Measurements from ENCODE around the gene RUNDC3A. TPM values are rescaled to one million over a fixed set of nuclear protein-coding genes. Genes with fewer than 3 reads are reported as not detected.
"Not testable (repeated sequence)": the region's sequence is repeated elsewhere in the genome, so short reads cannot be mapped to it uniquely, and the experiment has no call there.

RUNDC3A gene
- total RNA-seq, 1 donor from 2014 or later: not detected

GRCh38 chr17:44343510-44344209, 35.3 kb downstream of the RUNDC3A start:
- DNase-seq (ENCODE audit: low read depth in 2 of 2): no peak

- peak; percentile 99 for DNase-seq (ENCODE audit: low read depth in 2 of 2)
Observed at GRCh38 chr17:44344939-44345453, 36.6 kb downstream of the RUNDC3A start, which contains the start of gene GRN. TSS of gene GRN (plus strand) at chr17:44345302. CDS start at chr17:44349165, 3,863 bp downstream.

- DNase-seq (ENCODE audit: low read depth in 2 of 2): peak; percentile 80 to 83
Observed at GRCh38 chr17:44345454-44346026, 37.1 kb downstream of the RUNDC3A start.

- no peak for DNase-seq (ENCODE audit: low read depth in 2 of 2)
Observed at GRCh38 chr17:44346064-44346844, 37.9 kb downstream of the RUNDC3A start.

GRCh38 chr17:44347206-44348055, 39.0 kb downstream of the RUNDC3A start:
- DNase-seq (ENCODE audit: low read depth in 2 of 2): not testable (repeated sequence)

GRCh38 chr17:44348234-44348987, 40.0 kb downstream of the RUNDC3A start:
- DNase-seq (ENCODE audit: low read depth in 2 of 2): peak in 1 of 2 donors; percentile 82

- no peak for DNase-seq (ENCODE audit: low read depth in 2 of 2)
Observed at GRCh38 chr17:44348988-44349364, 40.6 kb downstream of the RUNDC3A start.

GRCh38 chr17:44349553-44350070, 41.2 kb downstream of the RUNDC3A start:
- DNase-seq (ENCODE audit: low read depth in 2 of 2): no peak

- peak; percentile 64 to 82 for DNase-seq (ENCODE audit: low read depth in 2 of 2)
Observed at GRCh38 chr17:44350733-44351226, 42.4 kb downstream of the RUNDC3A start.

GRCh38 chr17:44351464-44351863, 43.1 kb downstream of the RUNDC3A start:
- no peak for DNase-seq (ENCODE audit: low read depth in 2 of 2)

- DNase-seq (ENCODE audit: low read depth in 2 of 2): no peak
Observed at GRCh38 chr17:44351961-44352827, 43.8 kb downstream of the RUNDC3A start.

GRCh38 chr17:44352828-44353671, 44.6 kb downstream of the RUNDC3A start:
- no peak for DNase-seq (ENCODE audit: low read depth in 2 of 2)

- DNase-seq (ENCODE audit: low read depth in 2 of 2): no peak
Observed at GRCh38 chr17:44353672-44354331, 45.4 kb downstream of the RUNDC3A start.

GRCh38 chr17:44354582-44355561, 46.5 kb downstream of the RUNDC3A start:
- no peak for DNase-seq (ENCODE audit: low read depth in 2 of 2)

- no peak for DNase-seq (ENCODE audit: low read depth in 2 of 2)
Observed at GRCh38 chr17:44355642-44356099, 47.3 kb downstream of the RUNDC3A start.

- DNase-seq (ENCODE audit: low read depth in 2 of 2): no peak
Observed at GRCh38 chr17:44356241-44356640, 47.8 kb downstream of the RUNDC3A start.

All from lung microvascular endothelial cell (primary cell).